ENCODE results near the gene ACAA1.
"Not testable (repeated sequence)": the region's sequence is repeated elsewhere in the genome, so short reads cannot be mapped to it uniquely, and the experiment has no call there.

ACAA1 gene

GRCh38 chr3:38135621-38136277, 1.2 kb downstream of the ACAA1 start:
- DNase-seq (ENCODE audit: low read depth, low spot score): not testable (repeated sequence)

DNA sequence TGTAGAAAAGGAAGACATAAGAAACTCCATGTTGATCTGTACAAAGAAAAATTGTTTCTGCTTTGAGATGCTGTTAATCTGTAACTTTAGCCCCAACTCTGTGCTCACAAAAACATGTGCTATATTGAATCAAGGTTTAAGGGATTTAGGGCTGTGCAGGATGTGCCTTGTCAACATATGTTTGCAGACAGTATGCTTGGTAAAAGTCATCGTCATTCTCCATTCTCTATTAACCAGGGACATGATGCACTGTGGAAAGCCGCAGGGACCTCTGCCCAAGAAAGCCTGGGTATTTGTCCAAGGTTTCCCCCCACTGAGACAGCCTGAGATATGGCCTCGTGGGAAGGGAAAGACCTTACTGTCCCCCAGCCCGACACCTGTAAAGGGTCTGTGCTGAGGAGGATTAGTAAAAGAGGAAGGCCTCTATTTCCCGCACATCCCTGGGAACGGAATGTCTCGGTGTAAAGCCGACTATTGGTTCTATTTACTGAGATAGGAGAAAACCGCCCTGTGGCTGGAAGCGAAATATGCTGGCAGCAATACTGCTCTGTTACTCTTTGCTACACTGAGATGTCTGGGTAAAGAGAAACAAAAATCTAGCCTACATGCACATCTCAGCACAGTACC, 2.3 kb downstream of the ACAA1 start:
- DNase-seq (ENCODE audit: low read depth, low spot score): not testable (repeated sequence)

DNA sequence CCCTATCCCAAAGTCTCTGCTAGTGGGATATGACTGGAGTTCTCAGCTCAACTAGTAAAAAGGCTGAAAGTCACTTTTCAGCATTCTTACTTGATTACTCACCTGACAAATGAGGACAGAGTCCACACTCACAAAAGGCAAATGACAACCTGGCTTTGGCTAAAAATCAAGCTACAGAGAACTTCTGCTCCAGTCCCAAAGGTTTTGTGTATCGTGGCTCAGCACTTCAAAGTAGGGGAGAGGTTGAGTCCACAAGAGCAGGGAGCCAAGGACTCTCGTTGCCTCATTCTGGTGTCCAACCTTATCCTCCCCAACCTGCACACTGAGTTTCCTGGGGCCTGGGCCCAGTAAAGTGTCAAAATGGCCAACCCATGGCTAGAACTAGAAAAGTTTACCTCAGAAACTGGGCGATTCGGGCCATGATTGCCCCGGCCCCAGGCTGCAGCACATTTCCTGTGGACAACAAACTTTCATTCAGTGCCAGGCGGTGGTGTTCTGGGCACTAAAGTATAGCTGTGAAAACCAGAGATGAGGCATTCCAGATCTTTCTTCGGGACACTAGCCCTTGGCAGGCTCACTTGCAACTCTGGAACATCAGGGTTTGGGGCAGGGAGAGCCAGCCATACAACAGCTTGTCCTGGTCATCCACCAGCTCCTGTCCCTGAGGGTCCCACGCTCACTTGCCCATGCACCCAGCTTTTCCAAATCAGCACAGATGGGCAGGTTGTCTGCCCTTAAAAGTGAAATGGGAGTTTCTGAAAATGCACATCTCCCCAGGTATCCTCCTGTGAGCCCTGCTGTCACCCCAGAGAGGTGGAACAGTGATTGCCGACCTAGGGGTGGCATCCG, 3.1 kb downstream of the ACAA1 start:
- DNase-seq (ENCODE audit: low read depth, low spot score): no peak

DNA sequence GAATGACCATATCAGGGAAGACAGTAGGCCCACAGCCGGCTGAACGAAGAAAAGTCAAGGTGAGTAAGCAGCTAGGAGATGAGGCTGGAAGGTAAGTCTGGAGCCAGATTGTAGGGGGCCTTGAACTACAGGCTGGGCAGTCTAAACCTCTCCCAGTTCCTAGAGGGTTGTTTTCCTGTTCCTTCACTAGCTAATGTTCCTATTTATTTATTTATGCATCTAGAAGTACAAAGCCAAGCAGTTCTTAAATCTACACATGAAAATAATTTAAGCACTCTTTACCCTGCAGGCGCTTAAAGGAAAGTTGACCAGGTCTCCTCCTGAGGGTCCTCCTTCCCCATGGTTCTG, 3.7 kb downstream of the ACAA1 start:
- no peak for DNase-seq (ENCODE audit: low read depth, low spot score)

DNA sequence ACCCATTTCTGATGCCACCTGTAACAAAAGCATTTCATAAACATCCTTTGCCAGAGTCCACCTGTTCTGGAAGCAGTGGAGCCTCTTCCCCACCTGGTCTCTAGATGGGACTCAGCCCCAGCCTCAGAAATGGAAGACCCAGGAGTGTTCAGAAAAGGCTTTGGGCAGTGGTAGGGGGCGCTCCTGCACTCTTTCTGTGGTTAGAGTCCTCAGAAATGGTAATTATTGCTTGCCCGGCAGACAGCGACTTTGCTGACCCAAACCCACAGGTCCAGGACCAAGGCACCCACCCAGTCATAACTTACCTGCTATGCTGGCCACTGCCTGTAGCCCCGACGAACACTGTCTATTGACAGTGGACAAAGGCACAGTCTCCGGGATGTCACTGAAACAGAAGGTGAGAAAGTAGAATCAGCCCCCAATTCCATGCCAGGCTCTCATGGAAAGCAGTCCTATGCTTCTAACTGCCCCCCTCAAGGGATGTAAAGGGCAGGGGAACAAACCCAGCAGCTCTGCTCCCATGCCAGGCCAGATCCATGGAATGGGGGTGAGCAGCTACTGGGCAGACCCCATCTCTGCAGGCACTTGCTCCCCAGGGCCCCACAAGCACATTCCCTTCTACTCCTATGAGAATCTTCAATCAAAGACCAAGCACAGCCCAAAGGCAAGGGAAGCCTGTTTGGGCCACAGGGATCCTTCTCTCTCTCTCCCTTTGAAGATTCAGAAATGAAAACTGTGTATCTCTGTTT, 5.1 kb downstream of the ACAA1 start:
- peak; percentile 74 for DNase-seq (ENCODE audit: low read depth, low spot score)

GRCh38 chr3:38130631-38131065, 6.3 kb downstream of the ACAA1 start:
- DNase-seq (ENCODE audit: low read depth, low spot score): no peak

DNA sequence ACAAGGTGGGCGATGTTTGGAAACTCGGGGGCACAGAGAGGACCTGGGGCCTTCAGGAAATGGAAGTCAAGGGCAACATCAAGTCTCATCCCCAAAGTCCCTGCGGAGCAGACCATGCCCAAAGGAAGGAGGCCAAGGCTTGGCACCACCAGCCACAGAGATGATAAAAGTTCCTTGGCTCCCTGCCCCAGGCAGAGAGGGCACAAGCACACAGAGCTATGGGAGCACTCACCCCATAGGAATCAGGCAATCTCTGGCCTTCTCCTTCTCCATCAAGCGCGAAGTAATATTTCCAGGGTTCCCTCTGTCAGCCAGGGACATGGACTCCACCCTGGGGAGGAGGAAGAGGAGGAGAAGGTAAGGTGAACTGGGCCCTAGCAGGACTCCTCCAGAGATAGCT, 7.9 kb downstream of the ACAA1 start:
- DNase-seq (ENCODE audit: low read depth, low spot score): no peak

- no peak for DNase-seq (ENCODE audit: low read depth, low spot score)
These were observed 8.6 kb downstream of the ACAA1 start for GRCh38 chr3:38128303-38128655.

DNA sequence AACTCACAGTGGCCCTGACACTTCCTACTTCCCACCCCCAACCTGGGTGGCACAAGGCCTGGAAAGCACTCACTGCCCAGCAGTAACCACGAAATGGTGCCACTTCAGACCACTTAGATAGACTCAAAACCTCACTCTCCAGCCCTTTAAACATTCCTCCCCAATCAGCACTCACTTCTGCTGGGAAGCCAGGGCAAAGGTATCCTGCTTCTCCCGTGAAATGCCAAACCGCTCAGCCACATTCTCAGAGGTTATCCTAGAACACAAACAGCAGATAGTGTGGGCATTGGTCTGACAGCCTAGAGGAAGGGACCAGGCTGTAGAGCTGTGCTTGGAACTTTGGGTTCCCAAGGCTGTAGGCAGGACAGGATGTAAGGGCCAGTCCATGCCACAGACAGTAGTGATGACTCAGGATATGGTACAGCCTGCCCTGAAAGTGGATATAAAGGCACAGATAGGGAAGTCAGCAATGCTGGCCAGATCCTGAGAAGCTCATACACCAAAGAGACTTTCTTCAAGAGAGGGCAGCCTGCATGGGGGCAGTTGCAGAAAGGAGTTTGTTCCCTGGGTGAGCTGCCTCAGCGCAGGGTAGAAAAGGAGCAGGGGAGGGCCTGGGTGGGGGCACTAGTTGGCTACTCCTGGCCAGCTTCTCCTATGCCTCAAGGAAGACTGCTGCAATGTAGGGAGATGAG, 9.2 kb downstream of the ACAA1 start:
- DNase-seq (ENCODE audit: low read depth, low spot score): no peak

DNA sequence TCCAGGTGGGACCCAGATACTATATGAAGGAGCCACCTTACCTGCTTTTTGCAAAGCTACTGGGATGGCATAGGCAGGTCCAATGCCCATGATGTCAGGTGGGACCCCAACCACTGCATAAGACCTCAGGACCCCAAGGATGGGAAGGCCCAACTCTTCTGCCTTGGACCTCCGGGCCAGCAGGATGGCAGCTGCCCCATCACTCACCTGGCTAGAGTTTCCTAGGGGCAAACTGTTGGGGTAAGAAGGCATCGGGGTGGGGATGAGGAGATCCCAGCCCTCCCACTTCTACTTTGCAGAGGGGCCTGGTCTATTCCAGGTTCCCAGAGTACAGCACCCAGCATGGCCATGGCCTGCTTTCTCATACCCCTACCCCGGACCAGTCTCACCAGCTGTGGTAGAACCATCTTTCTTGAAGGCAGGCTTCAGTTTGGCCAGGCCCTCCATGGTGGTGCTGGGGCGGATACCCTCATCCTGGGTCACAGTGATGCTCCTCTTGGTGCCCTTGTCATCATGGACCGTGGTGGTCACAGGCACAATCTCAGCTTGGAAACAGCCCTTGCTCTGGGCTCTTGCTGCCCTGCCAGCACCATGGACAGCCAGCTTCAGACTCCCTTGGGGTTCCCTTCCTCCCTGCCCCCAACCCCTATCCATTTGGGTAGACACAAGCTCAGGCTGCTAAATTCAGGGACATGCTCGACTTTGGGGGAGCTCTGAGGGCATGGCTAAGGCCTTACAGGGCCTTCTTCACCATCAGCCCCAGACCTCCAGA, 10.6 kb downstream of the ACAA1 start:
- DNase-seq (ENCODE audit: low read depth, low spot score): no peak

GRCh38 chr3:38125305-38126120, 11.4 kb downstream of the ACAA1 start:
- no peak for DNase-seq (ENCODE audit: low read depth, low spot score)

- DNase-seq (ENCODE audit: low read depth, low spot score): no peak
These were observed 12.4 kb downstream of the ACAA1 start for GRCh38 chr3:38124324-38125122.

GRCh38 chr3:38122712-38123290, 14.1 kb downstream of the ACAA1 start:
- DNase-seq (ENCODE audit: low read depth, low spot score): no peak

DNA sequence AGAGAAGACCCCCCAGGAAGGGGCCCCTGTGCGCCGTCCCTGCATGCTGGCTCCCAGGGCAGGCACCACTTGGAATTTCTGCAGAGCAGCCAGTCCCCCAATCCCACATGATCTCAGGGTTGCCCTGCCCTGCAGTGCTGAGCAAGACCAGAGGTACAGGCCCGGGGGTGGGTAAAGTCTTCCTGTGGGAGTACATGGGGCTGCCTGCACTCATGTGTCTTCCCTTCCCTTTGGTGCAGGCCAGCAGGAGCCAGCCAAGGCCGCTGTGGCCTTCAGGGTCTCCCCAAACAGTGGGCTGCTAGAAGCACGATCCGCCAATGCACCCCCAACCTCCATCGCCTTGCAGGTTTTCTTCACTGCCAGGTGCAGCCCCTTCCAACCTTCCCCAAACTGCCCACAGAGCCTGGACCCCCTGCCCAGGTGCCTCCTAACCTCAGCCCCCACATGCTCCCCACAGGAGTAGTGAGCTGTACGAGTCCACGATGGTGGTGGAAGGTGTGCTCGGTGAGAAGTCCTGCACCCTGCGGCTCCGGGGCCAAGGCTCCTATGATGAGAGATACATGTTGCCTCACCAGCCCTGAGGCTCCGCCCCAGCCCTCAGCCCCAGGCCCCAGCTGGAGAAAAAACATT, 15.0 kb downstream of the ACAA1 start:
- no peak for DNase-seq (ENCODE audit: low read depth, low spot score)

- DNase-seq (ENCODE audit: low read depth, low spot score): no peak
These were observed 15.5 kb downstream of the ACAA1 start for GRCh38 chr3:38121451-38121831.

DNA sequence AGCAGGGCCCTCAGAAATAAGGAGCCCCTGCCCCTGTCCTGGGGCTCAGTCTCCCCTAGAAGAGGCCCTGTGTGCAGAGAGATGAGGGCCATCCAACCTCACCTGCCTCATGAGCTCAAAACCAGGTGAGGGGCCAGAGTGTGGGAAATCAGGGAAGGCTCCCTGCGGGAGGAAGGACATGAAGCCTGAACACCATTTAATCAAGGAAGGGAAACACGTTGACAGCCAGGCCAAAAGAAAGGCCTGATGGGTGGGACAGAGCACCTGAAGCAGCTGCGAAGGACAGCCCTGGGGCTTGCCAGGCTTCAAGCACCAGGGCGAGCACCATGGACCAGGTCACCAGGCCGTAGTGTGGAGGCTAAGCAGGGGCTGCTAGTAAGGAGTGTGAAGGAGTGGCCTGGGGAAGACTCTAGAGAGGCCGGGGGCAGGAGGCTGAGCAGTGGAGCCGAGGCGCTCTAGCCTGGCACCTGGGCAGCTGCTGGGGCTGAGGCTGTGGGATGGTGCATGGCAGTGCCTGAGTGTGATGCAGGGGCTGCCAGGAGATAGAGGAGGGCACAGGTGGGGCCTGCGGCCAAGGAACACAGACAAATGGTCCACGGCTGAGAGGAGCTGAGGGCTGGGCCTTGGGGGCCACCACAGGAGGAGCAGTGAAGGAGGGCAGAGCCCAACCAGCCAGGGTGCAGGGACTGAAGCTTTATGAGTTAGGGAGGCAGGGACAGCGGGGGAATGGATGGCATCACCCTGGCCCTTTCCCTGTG, 16.1 kb downstream of the ACAA1 start:
- no peak for DNase-seq (ENCODE audit: low read depth, low spot score)
